CD4-positive, alpha-beta T cell treated with Interleukin-4 for 4 hours (primary cell): Measurements from ENCODE around the gene RGL4.

Experiments used
- DNase-seq: peaks from one replicate; pipeline ENCODE4 v3.0.0-alpha.2; 2020

RGL4 gene

GRCh38 chr22:23681026-23681809 lies 9.6 kb upstream of the RGL4 start:
- DNase-seq: no peak

GRCh38 chr22:23682077-23682476 lies 8.7 kb upstream of the RGL4 start:
- no peak for DNase-seq

- DNase-seq: no peak
Observed at GRCh38 chr22:23682827-23683355, 7.9 kb upstream of the RGL4 start.

- no peak for DNase-seq
Observed at GRCh38 chr22:23683545-23683944, 7.3 kb upstream of the RGL4 start.

- DNase-seq: no peak
Observed at GRCh38 chr22:23684026-23684425, 6.8 kb upstream of the RGL4 start.

- DNase-seq: no peak
Observed at GRCh38 chr22:23684561-23685031, 6.2 kb upstream of the RGL4 start.

GRCh38 chr22:23685205-23685784 lies 5.5 kb upstream of the RGL4 start:
- DNase-seq: no peak

- no peak for DNase-seq
Observed at GRCh38 chr22:23686416-23687024, 4.3 kb upstream of the RGL4 start.

GRCh38 chr22:23688121-23688520 lies 2.7 kb upstream of the RGL4 start:
- no peak for DNase-seq

GRCh38 chr22:23688571-23688970 lies 2.2 kb upstream of the RGL4 start:
- no peak for DNase-seq

GRCh38 chr22:23689414-23689813 lies 1.4 kb upstream of the RGL4 start:
- no peak for DNase-seq

- DNase-seq: no peak
Observed at GRCh38 chr22:23691748-23692423, 1.1 kb downstream of the RGL4 start.

GRCh38 chr22:23692598-23693291 lies 1.9 kb downstream of the RGL4 start:
- no peak for DNase-seq

- DNase-seq: no peak
Observed at GRCh38 chr22:23693979-23694680, 3.3 kb downstream of the RGL4 start.

- no peak for DNase-seq
Observed at GRCh38 chr22:23695141-23695540, 4.3 kb downstream of the RGL4 start.

- no peak for DNase-seq
Observed at GRCh38 chr22:23695571-23696325, 4.9 kb downstream of the RGL4 start.

GRCh38 chr22:23696326-23696851 lies 5.6 kb downstream of the RGL4 start:
- peak; percentile 84 for DNase-seq

GRCh38 chr22:23697031-23697970 lies 6.5 kb downstream of the RGL4 start:
- no peak for DNase-seq

- no peak for DNase-seq
Observed at GRCh38 chr22:23698094-23698493, 7.3 kb downstream of the RGL4 start.
